Hematopoietic multipotent progenitor cell treated with erythropoietin and hydrocortisone succinate and interleukin-3 and kit ligand, for 4 days (in vitro differentiated cells): ENCODE results near the gene CA5A.

Experiments used
- DNase-seq: peaks from one replicate; pipeline ENCODE4 v3.0.0-alpha.2; 2015

CA5A gene

DNA sequence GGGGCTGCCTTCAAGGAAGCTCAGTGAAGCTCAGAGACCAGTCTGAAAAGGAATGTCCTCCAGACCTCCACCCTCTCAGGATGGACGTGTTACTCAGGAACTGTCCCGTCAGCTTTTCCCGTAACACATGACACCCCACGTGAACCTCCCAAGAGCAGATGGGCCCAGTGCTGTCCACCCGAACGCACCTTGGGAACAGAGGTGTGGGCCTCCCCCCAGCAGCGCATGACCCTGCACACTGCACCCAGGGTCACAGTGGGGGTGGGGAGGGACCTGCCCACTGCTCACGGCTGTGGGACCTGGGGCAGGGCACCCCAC, 88.9 kb downstream of the CA5A start:
- DNase-seq: no peak

DNA sequence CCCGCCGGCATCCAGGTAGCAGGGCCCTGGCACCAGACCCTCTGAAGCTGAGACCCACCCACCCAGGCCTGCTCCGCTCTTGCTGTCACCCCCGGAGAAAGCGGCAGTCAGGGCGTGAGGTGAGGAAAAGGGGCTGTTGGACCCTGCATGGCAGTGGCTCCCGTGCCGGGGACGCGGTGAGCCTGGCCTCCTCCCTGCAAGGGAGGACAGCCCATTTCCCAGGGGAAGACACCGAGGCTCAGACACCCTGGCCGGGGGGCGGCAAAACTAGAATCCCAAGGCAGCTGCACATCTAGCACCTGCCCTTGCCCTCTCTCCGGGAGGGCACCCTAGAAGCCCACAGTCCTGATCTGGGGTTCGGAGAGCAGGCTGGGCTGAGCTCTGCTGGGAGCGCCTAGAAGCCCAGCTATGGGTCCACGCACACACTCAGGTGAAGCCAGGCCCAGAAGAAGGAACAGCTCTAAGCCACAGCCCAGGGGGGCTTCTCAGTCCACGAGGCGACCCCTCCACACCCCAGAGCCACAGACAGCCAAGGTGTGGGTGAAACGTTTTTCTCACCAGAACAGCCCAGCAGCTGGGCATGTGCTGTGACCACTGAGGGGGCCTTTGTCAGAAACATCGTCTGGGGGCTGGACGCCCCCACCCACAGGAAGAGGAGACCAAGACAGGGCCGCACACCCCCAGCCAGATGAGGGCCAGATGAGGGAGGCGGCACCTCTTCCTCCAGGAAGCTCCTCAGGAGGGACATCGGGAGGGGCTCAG, 89.4 kb downstream of the CA5A start:
- no peak for DNase-seq

DNA sequence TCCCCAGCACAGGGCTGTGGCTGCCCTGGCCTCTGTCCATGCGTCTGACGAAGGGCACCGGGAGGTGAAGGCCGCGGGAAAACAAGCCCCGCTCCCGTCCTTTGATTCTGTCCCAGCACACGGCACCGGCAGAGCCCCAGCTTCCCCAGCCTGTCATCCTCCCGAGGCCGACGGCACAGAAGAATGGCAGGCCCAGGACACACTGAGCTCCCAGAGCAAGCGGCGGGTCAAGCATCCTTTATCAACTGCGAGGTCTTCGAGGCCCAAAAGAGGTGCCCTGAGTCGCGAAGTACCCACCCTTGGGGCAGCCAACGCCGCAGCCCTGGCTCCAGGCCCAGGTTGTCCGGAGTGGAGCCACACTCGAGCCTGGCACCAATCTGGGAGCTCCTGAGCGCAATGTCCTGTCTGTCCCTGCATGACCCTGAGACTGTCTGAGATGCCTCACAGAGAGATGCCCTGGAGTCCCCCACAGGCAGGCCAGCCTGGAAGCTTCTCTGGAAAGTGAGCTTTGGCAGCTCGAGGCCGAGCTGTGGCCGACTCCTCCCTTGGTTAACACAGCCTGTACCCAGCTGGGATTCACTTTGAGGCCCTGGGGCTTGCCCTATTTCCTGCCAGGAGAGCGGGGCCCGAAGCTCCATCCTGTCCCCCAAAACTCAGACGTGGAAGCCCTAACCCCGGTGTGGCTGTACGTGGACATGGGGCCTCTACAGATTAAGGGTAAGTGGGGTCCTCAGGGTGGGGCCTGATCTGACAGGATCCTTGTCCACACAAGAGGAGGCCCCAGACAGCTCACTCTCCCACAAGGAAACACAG, 90.3 kb downstream of the CA5A start:
- no peak for DNase-seq

DNA sequence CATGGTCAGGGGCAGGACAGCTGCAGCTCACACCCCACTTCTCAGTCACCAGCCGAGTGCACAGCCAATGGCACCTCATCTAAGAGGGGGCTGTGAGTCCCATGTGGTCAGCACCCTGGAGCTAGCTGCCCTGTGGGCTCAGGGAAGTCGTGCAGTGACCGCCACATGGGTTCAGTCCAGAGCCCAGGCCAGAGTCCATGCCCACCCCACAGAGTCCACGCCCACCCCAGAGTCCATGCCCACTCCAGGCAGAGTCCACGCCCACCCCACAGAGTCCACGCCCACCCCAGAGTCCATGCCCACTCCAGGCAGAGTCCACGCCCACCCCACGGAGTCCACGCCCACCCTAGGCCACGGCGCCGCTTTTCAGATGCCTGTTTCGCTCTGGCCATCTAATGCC, 91.1 kb downstream of the CA5A start:
- DNase-seq: no peak

DNA sequence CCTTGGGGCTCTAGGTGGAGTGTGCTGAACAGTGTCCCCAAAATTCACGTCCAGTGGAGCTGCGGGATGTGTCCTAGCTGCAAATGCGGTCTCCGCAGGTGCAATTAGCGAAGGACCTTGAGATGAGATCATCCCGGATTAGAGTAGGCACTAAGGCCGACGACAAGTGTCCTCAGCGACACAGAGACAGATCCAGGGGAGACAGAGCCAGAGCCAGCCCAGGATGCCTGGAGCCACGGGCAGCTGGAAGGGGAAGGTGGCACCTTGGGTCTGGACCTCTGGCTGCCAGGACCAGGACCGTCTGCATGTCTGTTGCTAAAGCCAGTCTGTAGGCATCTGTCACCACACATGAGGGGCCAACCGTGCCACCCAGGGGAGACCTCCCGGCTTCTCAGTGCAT, 91.5 kb downstream of the CA5A start:
- DNase-seq: no peak

DNA sequence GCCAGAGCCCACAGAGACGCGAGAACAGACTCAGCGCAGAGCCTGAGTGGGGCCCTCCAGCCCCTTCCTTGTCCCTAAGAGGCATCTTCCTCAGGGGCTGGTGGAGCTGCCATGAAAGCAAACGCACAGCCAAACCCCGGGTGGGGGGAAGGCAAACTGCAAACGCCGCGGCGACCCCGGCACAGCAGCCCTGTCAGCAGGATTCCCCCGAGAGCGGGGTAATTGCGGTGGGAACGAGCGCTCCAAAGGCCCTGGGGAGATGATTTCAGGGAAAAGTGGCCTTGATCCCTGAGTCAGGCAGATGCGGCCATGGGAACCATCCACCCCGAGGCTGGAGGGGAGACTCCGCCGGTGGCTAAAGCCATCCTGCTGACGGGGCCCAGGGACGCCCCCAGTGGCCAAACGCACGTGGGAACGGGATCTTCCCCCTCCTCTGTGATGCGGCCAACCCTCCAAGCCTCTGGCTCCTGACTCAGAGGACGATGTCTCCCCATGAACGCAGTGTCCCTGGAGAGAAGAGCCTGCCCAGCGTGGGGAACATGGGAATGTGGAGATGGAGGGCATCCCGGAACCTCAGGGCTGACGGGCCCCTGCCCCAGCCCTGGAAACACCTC, 92.1 kb downstream of the CA5A start:
- no peak for DNase-seq

DNA sequence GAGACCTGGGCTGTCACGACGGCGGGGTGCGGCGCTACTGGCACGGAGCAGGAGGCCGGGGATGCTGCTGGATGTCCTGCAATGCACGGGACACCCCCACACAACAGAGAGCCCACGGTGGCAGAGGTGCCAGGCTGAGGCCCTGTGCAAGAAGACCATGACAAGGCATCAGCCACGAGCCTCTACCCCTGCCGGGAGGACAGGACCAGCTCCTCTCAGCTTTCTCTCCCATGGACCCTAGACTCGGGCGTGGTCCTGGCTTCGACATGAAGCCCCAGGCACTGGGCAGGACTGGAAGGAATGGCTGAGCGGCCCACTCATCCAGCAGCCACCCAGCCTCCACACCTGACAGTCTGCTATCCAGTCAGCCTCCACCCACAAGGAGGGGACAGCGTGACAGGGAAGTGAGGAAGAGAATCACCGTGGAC, 92.6 kb downstream of the CA5A start:
- no peak for DNase-seq

DNA sequence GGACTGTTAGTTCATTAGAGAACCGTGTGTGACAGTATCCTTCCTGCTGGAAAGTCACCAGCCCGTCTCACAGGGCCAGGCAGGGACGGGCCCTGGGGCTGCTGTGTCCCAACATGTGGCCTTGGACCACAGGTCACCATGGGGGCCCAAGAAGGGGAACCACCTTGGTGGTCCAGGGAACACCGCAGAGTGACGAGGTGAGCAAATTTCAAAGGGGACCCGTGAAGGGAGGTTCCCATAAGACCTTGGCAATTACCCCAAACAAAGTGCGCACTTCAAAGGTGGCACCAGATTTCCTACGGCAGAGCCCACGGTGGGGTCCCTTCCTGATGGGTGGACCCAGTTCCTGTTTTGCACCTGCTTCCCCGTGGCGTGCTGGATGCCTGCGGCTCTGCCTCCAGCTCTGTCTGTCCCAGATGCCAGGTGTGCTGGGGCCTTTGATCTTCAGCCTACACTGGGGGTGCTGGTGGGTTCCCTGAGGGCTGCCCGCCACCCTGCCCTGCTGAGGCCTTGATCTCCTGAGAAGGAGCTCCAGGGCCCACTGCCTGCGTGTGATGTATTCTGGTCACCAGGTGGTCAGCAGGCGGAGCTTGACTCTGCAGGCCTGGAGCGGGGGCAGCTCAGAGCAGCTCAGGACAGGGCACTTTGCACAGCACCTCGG, 94.0 kb downstream of the CA5A start:
- DNase-seq: no peak

DNA sequence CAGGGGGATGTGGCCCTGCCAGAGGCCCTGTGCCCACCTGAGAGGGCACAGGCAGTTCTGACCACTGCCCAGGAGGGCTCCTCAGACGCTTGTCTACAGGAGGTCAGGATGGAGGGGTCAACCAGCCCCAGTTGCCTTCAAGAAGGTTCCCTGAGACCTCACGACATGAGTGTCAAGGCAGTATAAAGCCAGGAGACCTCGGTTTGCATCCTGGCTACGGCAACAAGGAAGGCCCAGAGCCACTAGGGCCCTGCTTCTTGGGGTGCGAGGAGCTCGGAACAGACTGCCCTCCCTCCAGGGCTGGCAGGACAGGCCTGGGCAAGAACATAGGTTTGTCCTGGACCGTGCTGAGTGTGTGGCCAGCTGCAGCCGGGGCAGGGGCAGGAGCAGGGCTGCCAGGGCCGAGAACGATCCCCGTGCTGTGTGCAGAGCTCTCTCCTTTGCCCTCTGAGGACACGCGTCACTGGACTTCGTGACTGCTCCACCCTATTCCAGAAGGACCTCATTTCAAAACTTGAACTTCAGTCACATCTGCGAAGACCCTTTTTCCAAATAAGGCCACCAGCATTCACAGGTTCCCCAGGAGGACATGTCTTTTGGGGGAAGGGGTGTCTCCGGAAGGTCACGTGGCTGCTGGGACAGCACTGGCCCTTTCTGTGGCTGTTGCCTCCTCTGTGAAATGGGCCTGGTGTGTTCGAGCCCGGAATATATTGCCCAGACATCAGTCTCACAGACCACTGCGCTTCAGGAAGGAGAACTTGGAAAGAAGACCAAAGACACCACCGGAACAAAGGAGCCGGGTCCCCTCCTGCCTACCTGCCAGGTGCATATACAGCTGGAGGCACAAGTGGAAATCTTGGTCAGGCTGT, 94.8 kb downstream of the CA5A start:
- no peak for DNase-seq

DNA sequence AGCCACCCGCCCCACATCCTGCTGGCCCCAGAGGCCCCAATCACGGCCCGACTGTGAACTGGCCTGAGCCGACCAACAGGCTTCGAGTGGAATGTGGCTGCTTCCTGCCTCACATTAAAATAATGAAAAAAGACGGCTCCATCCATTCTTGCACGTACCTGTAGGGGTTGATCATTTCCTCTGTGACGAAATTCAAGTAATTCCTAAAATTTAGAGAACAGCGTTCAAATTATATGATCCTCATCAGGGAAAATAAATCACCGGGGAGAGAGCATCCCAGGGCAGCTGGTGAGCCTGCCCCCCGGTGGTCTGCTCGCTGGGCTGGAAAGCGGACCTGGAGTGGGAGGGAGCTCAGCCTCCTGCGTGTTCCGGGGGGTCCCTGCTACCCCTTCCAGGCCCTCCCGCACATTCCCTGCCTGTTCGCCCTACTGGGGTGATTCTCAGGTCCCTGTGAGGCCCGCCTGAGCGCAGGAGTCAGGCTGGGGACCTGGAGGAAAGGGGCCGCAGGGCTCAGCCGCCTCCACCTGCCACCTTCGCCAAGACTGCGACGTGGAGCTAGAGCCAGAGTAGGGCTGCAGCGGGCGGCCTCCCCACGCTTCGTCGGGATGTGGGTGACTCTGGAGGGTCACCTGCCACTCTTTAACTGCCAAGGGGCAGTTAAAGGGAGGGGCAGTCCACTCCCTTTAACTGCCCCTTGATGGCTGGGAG, 95.9 kb downstream of the CA5A start:
- DNase-seq: no peak

DNA sequence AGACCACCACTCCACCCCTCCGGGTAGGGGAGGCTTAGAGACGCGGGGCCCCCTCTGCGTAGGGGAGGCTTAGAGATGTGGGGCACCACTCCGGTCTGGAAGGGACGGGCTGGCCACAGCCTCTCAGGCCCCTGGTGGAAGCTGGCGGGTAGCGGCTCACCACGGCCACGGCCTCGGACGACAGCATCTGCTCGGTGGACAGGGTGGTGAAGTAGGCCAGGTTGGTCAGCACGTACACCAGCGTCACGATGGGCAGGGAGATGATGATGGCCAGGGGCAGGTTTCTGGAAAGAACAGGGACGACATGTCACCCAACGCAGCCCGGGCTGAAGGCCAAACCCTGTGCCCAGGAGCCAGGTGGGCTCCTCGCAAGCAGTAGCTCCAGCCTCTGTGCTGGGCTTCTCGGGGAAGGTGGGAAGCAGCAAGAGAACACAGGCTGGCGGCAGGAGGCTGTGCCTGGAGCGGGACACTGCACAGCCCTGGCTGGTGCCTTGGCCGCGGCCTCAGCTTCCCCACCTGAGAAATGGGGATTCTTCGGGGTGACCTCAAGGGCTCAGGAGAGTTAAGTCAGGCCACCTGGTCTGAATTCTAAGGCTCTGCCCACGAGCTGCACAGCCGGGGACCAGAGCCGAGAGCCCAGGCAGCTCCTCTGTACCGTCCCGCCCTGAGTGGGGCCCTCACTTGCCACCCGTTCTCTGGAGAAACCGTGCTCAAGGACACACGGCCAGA, 96.6 kb downstream of the CA5A start:
- DNase-seq: no peak

DNA sequence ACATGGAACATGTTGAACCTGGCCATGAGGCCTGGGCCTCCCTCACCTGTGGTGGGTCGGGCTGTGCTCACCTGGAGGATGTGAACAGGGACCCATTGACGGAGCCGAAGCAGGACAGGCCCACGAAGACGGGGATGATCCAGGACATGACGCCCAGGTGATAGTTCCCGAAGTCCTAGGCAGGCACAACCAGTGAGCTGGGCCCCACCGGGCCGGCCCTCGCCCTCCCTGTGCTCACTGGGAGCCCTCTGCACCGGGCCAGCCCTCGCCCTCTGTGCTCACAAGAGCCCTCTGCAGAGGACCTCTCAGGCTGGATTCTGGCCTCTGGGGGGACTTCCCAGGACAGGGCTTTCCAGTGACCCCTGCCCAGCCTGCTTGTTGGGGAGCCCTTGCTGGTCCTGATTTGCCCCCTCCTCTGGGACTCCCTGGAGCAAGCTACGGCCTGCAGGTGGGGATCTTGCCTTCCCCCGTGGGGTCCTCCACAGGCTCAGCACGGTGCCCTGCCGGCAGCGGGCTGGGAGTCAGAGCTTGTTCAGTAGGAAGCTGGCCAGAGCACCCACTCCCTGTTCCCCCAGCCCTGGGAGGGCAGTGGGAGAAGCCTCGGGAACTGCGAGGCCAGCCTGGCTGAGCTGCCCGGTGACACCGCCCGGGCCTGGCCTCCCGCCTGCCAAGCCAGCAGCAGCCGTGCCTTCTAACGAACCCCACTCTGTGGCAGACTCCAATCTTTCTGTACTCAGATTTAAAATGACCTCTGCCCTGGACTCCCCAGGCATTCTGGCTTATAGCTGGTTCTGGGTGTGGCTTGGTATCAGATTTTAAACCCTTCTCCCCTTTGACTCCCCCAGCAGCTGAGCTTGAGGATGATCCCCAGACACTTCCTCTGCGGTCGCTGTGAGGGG, 97.4 kb downstream of the CA5A start:
- DNase-seq: no peak
